HCT116 (cell line): Measurements from ENCODE around the gene FSTL4. TPM values are rescaled to one million over a fixed set of nuclear protein-coding genes. Genes with fewer than 3 reads are reported as not detected.

Source experiments
- ATAC-seq: fragments of 200-7000 bp; cut with Tn5 transposase; 2 replicates; pipeline ENCODE4 v1.9.1; 2020; ENCODE audit warnings: mild to moderate bottlenecking, moderate library complexity
- BruUV-seq: library from RNA; stranded (reverse); fragments of 400-500 nt; replicated peaks from 2 replicates; lab custom pipeline; 2021; lab: Mats Ljungman, UMichigan
- CTCF ChIA-PET: fragments of 300-600 bp; sonication (Branson Sonifier 250); formaldehyde crosslinking; loops from one replicate; lab custom pipeline; 2021; ENCODE audit warnings: antibody characterized with exemption; lab: Charles Lee
- POLR2A ChIA-PET: fragments of 300-600, 350-600 bp; sonication (Branson Sonifier 250); formaldehyde crosslinking; loops from one replicate; lab custom pipeline; 2021; ENCODE audit warnings: antibody characterized with exemption; lab: Charles Lee
- RAD21 ChIA-PET, 2 experiments: fragments of 300-600 bp; sonication (Branson Sonifier 250); formaldehyde crosslinking; loops; one replicate each; lab custom pipeline; 2023; ENCODE audit warnings: low total read pairs in 2 of 2; ENCODE audit not compliant: uncharacterized antibody in 2 of 2, unreplicated experiment in 2 of 2, low non-redundant PET in 1 of 2; lab: Charles Lee
- DNase-seq: peaks from one replicate; pipeline ENCODE4 v3.0.0-alpha.2; 2010; ENCODE audit warnings: low read depth, low spot score
- H2AFZ ChIP-seq: fragments of 200-600 bp; shearing (Covaris generic), sonication (generic); 2 replicates; pipeline ENCODE4 v1.6.1; 2017; ENCODE audit warnings: low read depth, mixed run types, mixed read lengths, antibody characterized with exemption, low read length; ENCODE audit not compliant: poor library complexity, severe bottlenecking
- H3K27ac ChIP-seq: 2 replicates; pipeline ENCODE4 v1.5.1; 2012; ENCODE audit warnings: low read depth, low read length
- H3K27me3 ChIP-seq: fragments of 200-600 bp; sonication (generic); 2 replicates; pipeline ENCODE4 v1.6.1; 2016; ENCODE audit warnings: mixed run types, low read length, mixed read lengths; ENCODE audit not compliant: insufficient read depth
- H3K36me3 ChIP-seq, 2 experiments: fragments of 200-500 bp in 1 of 2; fragments of 200-600 bp in 1 of 2; sonication (Bioruptor generic) in 1 of 2; sonication (generic) in 1 of 2; 2 replicates each; pipeline versions ENCODE4 v1.5.1 to v1.6.1; 2014 to 2016; ENCODE audit warnings: low read length in 2 of 2, inconsistent platforms in 1 of 2, mixed read lengths in 1 of 2, mixed run types in 1 of 2; ENCODE audit not compliant: insufficient read depth in 2 of 2, control insufficient read depth in 1 of 2
- H3K4me1 ChIP-seq, 2 experiments: fragments of 200-600 bp in 1 of 2; sonication (generic) in 1 of 2; 2 replicates each; pipeline versions ENCODE4 v1.5.1 to v1.6.1; 2012 to 2017; ENCODE audit warnings: low read length in 2 of 2, inconsistent platforms in 1 of 2, mild to moderate bottlenecking in 1 of 2, mixed read lengths in 1 of 2, mixed run types in 1 of 2, moderate library complexity in 1 of 2; ENCODE audit not compliant: insufficient read depth in 2 of 2, control insufficient read depth in 1 of 2
- H3K4me2 ChIP-seq: fragments of 200-600 bp; sonication (generic); 2 replicates; pipeline ENCODE4 v1.6.1; 2017; ENCODE audit warnings: mixed run types, low read length, mixed read lengths
- H3K4me3 ChIP-seq, 2 experiments: fragments of 200-600 bp in 1 of 2; sonication (generic) in 1 of 2; replicated peaks in 1 of 2; 2 replicates each; pipeline ENCODE4 v1.5.1; 2011 to 2016; ENCODE audit warnings: low read length in 2 of 2, control low read depth in 1 of 2, low read depth in 1 of 2, mild to moderate bottlenecking in 1 of 2, mixed read lengths in 1 of 2, mixed run types in 1 of 2
- H3K79me2 ChIP-seq: fragments of 200-600 bp; sonication (generic); 2 replicates; pipeline ENCODE4 v1.6.1; 2017; ENCODE audit warnings: mild to moderate bottlenecking, mixed run types, low read length, moderate library complexity, mixed read lengths; ENCODE audit not compliant: insufficient read depth
- H3K9ac ChIP-seq: fragments of 200-600 bp; sonication (generic); 2 replicates; pipeline ENCODE4 v1.6.1; 2016; ENCODE audit warnings: low read length, mixed read lengths
- H3K9me2 ChIP-seq: fragments of 200-600 bp; sonication (generic), shearing (Covaris generic); 2 replicates; pipeline ENCODE4 v1.6.1; 2017; ENCODE audit warnings: mixed run types, mild to moderate bottlenecking, moderate library complexity; ENCODE audit not compliant: insufficient read depth
- H3K9me3 ChIP-seq, 2 experiments: fragments of 200-500 bp in 1 of 2; fragments of 200-600 bp in 1 of 2; sonication (Bioruptor generic) in 1 of 2; sonication (generic) in 1 of 2; 2 replicates each; pipeline ENCODE4 v1.6.1; 2014 to 2017; ENCODE audit warnings: low read length in 2 of 2, mixed read lengths in 2 of 2, inconsistent platforms in 1 of 2, low read depth in 1 of 2, mild to moderate bottlenecking in 1 of 2, mixed run types in 1 of 2, moderate library complexity in 1 of 2; ENCODE audit not compliant: control insufficient read depth in 1 of 2, insufficient read depth in 1 of 2
- H4K20me1 ChIP-seq: fragments of 200-600 bp; sonication (generic), shearing (Covaris generic); 2 replicates; pipeline ENCODE4 v1.6.1; 2017; ENCODE audit warnings: mixed run types, mild to moderate bottlenecking, moderate library complexity; ENCODE audit not compliant: insufficient read depth
- CTCF ChIP-seq, 3 experiments: fragments of 200-600 bp in 1 of 3; sonication (generic) in 1 of 3; IDR thresholded peaks in 2 of 3; conservative IDR thresholded peaks in 1 of 3; 2 replicates each; pipeline ENCODE4 v1.5.1; 2012 to 2017; ENCODE audit warnings: low read depth in 2 of 3, low read length in 2 of 3, antibody characterized with exemption in 1 of 3, borderline replicate concordance in 1 of 3, control low read depth in 1 of 3, mild to moderate bottlenecking in 1 of 3, mixed read lengths in 1 of 3, mixed run types in 1 of 3, moderate library complexity in 1 of 3; ENCODE audit not compliant: insufficient read depth in 1 of 3
- EGR1 ChIP-seq: IDR thresholded peaks from 2 replicates; pipeline ENCODE4 v1.6.1; 2012; ENCODE audit warnings: low read depth
- ELF1 ChIP-seq: IDR thresholded peaks from 2 replicates; pipeline ENCODE4 v1.6.1; 2012; ENCODE audit warnings: low read depth, borderline replicate concordance
- EZH2phosphoT487 ChIP-seq: fragments of 200-600 bp; IDR thresholded peaks from 2 replicates; pipeline ENCODE4 v1.6.1; 2018; ENCODE audit warnings: antibody characterized with exemption, borderline replicate concordance
- POLR2A ChIP-seq: IDR thresholded peaks from 2 replicates; pipeline ENCODE4 v1.7.0; 2011; ENCODE audit warnings: borderline replicate concordance; ENCODE audit not compliant: insufficient read depth, insufficient read length; ENCODE audit errors: extremely low read depth
- REST ChIP-seq: IDR thresholded peaks from 2 replicates; pipeline ENCODE4 v1.6.1; 2012; ENCODE audit warnings: low read depth
- SIN3A ChIP-seq: IDR thresholded peaks from 2 replicates; pipeline ENCODE4 v1.6.1; 2012; ENCODE audit warnings: low read depth
- TCF7L2 ChIP-seq: IDR thresholded peaks from 2 replicates; pipeline ENCODE4 v1.7.0; 2011; ENCODE audit warnings: borderline replicate concordance, inconsistent platforms; ENCODE audit not compliant: insufficient read depth, insufficient read length; ENCODE audit errors: extremely low read depth
- YY1 ChIP-seq: IDR thresholded peaks from 2 replicates; pipeline ENCODE4 v1.6.1; 2011; ENCODE audit warnings: low read length, low read depth, moderate library complexity, mild to moderate bottlenecking; ENCODE audit not compliant: insufficient replicate concordance; ENCODE audit errors: extremely low read depth
- ZNF274 ChIP-seq: fragments of 200-500 bp; sonication (Bioruptor generic); IDR thresholded peaks from 2 replicates; pipeline ENCODE4 v1.6.1; 2014; ENCODE audit warnings: mild to moderate bottlenecking, low read depth, low read length, inconsistent platforms
- intact Hi-C: fragments of 100-400 bp; cut with micrococcal nuclease; formaldehyde crosslinking; loops from 2 replicates; pipeline ENCODE4 v1.10.0; 2022
- total RNA-seq: library from RNA; stranded (reverse); gene quantifications from one replicate; pipeline ENCODE4 v1.2.1, GENCODE V29; 2021; ENCODE audit not compliant: unreplicated experiment
- TF ChIP-seq, protein P1 (sequence below): IDR thresholded peaks from 2 replicates; pipeline ENCODE4 v1.6.1; 2011; ENCODE audit warnings: mild to moderate bottlenecking, low read length, moderate library complexity; ENCODE audit not compliant: insufficient replicate concordance; ENCODE audit errors: extremely low read depth

FSTL4 gene
- total RNA-seq, 1 experiment from 2014 or later = 0.37 TPM

GRCh38 chr5:133343196-133343595, 269.1 kb downstream of the FSTL4 start:
- ATAC-seq (no peak), DNase-seq (no peak)
- Histone ChIP-seq H2AFZ (no peak overlapping the region), H3K9ac (no peak overlapping the region), H4K20me1 (no peaks in the 10 kb centered on the region), H3K4me3 (no peak overlapping the region), H3K27ac (no peak overlapping the region), H3K79me2 (no peaks in the 10 kb centered on the region), H3K4me1 (peaks cover 0 to 14% of the 10 kb centered on the region in 2 experiments; a peak in 2 of 4 replicates), H3K27me3 (0 out of 2 replicates have a peak, but pooled peaks cover 3% of the 10 kb centered on the region), H3K36me3 (no peaks in the 10 kb centered on the region), H3K9me2 (no peaks in the 10 kb centered on the region), H3K4me2 (no peak overlapping the region), H3K9me3 (no peaks in the 10 kb centered on the region)
- no TSS peak for BruUV-seq
- RAD21 ChIA-PET = no interaction called here
- CTCF ChIA-PET = no interaction called here
- intact Hi-C loops = no loop called here
- TF ChIP-seq POLR2A (no peak), REST (no peak), ELF1 (no peak), SIN3A (no peak), YY1 (no peak), ZNF274 (no peak), CTCF (IDR thresholded peaks at IDR 0.05 in 2 of 3, conservative IDR thresholded peaks at IDR 0.05 in 1 of 3; ENCODE audit: borderline replicate concordance in 1 of 3, insufficient read depth in 1 of 3, low read depth in 2 of 3, low read length in 2 of 3) (no peak), EGR1 (no peak), TCF7L2 (no peak), EZH2phosphoT487 (no peak)
- TF ChIP-seq, protein P1, sequence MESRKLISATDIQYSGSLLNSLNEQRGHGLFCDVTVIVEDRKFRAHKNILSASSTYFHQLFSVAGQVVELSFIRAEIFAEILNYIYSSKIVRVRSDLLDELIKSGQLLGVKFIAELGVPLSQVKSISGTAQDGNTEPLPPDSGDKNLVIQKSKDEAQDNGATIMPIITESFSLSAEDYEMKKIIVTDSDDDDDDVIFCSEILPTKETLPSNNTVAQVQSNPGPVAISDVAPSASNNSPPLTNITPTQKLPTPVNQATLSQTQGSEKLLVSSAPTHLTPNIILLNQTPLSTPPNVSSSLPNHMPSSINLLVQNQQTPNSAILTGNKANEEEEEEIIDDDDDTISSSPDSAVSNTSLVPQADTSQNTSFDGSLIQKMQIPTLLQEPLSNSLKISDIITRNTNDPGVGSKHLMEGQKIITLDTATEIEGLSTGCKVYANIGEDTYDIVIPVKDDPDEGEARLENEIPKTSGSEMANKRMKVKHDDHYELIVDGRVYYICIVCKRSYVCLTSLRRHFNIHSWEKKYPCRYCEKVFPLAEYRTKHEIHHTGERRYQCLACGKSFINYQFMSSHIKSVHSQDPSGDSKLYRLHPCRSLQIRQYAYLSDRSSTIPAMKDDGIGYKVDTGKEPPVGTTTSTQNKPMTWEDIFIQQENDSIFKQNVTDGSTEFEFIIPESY = no peak
- POLR2A ChIA-PET = no interaction called here
